ENCODE measurements around the gene ODF4.

ODF4 gene

GRCh38 chr17:8339540-8339939, at the start of gene ODF4:
Gene ODF4, plus strand, starts transcription at chr17:8339840. Its CDS starts 212 bp downstream, at chr17:8340052.
- DNase-seq (ENCODE audit: low spot score), result no peak
- TF ChIP-seq CTCF (IDR thresholded peaks at IDR 0.05; ENCODE audit: extremely low read depth, missing control alignments), result no peak

DNA sequence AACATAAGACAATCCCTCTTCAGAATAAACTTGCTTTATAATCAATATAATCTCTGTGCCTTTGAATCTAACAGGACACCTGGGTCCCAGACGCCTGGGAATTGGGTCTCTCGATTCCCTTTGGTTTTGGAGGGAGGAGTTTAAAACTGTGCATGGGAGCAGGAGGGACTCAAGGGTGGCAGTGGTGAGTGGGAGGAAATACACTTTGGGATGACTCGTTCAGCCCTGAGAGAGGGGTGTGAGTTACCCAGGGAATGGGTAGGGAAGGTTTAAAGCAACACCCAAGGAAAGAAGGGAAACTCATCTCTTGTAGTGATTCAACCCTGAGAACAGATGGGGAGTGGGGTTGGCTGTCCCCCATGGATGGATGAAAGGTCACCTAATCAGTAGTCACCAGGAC, 49.6 kb upstream of the ODF4 start:
- no peak for DNase-seq (ENCODE audit: low spot score)
- TF ChIP-seq CTCF (IDR thresholded peaks at IDR 0.05; ENCODE audit: extremely low read depth, missing control alignments), result no peak

GRCh38 chr17:8292639-8293395, 46.8 kb upstream of the ODF4 start:
- TF ChIP-seq CTCF (IDR thresholded peaks at IDR 0.05; ENCODE audit: extremely low read depth, missing control alignments), result no peak
- no peak for DNase-seq (ENCODE audit: low spot score)

- DNase-seq (ENCODE audit: low spot score), result no peak
- TF ChIP-seq CTCF (IDR thresholded peaks at IDR 0.05; ENCODE audit: extremely low read depth, missing control alignments), result no peak
These were observed 45.3 kb upstream of the ODF4 start for GRCh38 chr17:8294361-8294760.

DNA sequence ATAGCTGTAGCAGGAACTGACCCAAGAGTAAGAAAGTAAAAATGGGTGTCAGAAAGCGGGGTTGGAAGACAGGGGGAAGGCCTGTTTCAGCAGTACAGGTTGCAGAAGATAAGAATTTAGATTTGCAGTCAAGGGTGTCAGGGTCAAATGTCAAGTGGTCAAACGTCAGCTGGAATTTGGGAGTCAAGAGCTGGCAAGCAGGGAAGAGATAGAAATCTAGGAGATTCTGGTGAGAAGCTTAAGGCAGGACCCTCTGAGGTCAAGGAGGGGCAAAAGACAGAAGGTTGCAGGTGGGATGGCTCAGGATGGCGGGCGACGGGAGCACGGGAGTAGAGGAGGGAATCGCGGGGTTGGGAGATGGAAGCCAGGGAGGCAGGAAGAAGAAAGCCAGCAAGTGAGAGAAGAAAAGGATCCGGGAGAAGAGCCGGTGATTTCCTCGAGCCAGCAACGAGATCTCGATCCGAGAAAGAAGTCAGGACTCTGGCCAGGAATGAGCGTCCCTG, 44.8 kb upstream of the ODF4 start:
- TF ChIP-seq CTCF (IDR thresholded peaks at IDR 0.05; ENCODE audit: extremely low read depth, missing control alignments), result no peak
- DNase-seq (ENCODE audit: low spot score), result no peak

DNA sequence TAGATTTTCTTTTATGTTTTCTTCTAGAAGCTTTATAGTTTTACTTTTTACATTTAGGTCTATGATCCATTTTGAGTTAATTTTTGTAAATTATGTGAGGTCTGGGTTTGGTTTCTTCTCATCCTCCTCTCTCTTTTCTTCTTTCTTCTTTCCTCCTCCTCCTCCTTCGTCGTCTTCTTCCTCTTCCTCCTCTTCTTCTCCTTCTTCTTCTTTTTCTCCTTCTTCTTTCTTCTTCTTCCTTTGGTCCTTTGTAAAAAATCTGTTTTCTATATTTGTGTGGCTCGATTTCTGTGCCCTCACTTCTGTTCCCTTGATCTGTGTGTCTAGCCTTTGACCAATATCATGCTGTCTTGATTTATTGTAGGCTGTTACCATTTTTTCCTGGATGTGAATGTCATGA, 39.4 kb upstream of the ODF4 start:
- no peak for TF ChIP-seq CTCF (IDR thresholded peaks at IDR 0.05; ENCODE audit: extremely low read depth, missing control alignments)
- DNase-seq (ENCODE audit: low spot score), result no peak

DNA sequence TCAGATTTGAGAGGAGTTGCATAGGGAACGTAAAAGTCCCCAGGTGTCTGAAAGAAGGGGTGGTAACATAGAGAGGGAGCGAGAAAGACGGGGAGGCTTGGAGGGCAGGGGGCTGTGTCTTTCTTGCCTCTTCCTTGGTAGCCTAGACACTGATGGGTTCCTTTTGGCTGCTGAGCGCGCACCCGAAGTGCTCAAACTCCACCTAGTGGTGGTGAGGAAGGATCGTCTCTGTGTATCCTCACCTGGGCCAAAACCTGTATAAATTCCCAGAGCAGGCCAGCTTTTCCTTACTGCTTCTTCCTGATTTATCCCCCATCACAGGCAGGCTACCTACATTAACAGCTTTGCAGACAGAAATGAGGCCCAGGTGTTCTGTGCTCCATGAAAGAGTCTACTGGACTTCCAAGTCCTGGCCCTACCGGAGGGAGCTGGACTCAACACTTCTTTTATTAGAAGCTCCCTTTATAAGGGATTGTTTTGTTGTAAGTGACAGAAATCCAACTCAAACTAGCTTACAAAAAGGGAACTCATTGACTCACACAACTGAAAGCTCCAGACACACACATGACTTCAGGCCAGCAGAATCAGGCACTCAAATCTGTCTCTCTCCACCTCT, 38.9 kb upstream of the ODF4 start:
- TF ChIP-seq CTCF (IDR thresholded peaks at IDR 0.05; ENCODE audit: extremely low read depth, missing control alignments), result peak; percentile 95
- peak; percentile 86 for DNase-seq (ENCODE audit: low spot score)
